Mesendoderm (in vitro differentiated cells): Measurements from ENCODE around the gene KSR2.

Experiments
- DNase-seq: peaks from one replicate; pipeline ENCODE4 v3.0.0; 2013
- H2AK5ac ChIP-seq: 2 replicates; pipeline ENCODE4 v1.6.1; 2013; ENCODE audit warnings: low read length, inconsistent platforms
- H2BK120ac ChIP-seq: 2 replicates; pipeline ENCODE4 v1.6.1; 2013; ENCODE audit warnings: low read depth, mild to moderate bottlenecking, low read length, moderate library complexity, mixed read lengths
- H2BK15ac ChIP-seq: replicated peaks from 2 replicates; pipeline ENCODE4 v1.6.1; 2013; ENCODE audit warnings: low read depth, mild to moderate bottlenecking, moderate library complexity
- H2BK5ac ChIP-seq: 2 replicates; pipeline ENCODE4 v1.6.1; 2013; ENCODE audit warnings: low read length, inconsistent platforms
- H3K18ac ChIP-seq: 2 replicates; pipeline ENCODE4 v1.6.1; 2013; ENCODE audit warnings: mild to moderate bottlenecking, low read length, mixed read lengths
- H3K23ac ChIP-seq: one replicate; pipeline ENCODE4 v1.6.1; 2013; ENCODE audit warnings: low read length
- H3K27ac ChIP-seq: 2 replicates; pipeline ENCODE4 v1.5.1; 2013; ENCODE audit warnings: low read depth, mild to moderate bottlenecking, inconsistent platforms, low read length, moderate library complexity
- H3K27me3 ChIP-seq: 2 replicates; pipeline ENCODE4 v1.6.1; 2013; ENCODE audit warnings: low read length, control low read depth, mild to moderate bottlenecking, inconsistent platforms; ENCODE audit not compliant: insufficient read depth, poor library complexity
- H3K36me3 ChIP-seq: 2 replicates; pipeline ENCODE4 v1.6.1; 2013; ENCODE audit warnings: low read length, inconsistent platforms; ENCODE audit not compliant: control insufficient read depth, insufficient read depth
- H3K4ac ChIP-seq: one replicate; pipeline ENCODE4 v1.6.1; 2013; ENCODE audit warnings: low read depth, mild to moderate bottlenecking, low read length, moderate library complexity
- H3K4me1 ChIP-seq: 2 replicates; pipeline ENCODE4 v1.6.1; 2013; ENCODE audit warnings: low read depth, low read length, inconsistent platforms; ENCODE audit not compliant: control insufficient read depth
- H3K4me2 ChIP-seq: 2 replicates; pipeline ENCODE4 v1.6.1; 2013; ENCODE audit warnings: low read length
- H3K4me3 ChIP-seq: 2 replicates; pipeline ENCODE4 v1.5.1; 2013; ENCODE audit warnings: mild to moderate bottlenecking, low read length
- H3K56ac ChIP-seq: one replicate; pipeline ENCODE4 v1.6.1; 2013; ENCODE audit warnings: low read length
- H3K79me1 ChIP-seq: 2 replicates; pipeline ENCODE4 v1.6.1; 2013; ENCODE audit warnings: low read length, inconsistent platforms
- H3K79me2 ChIP-seq: 2 replicates; pipeline ENCODE4 v1.6.1; 2013; ENCODE audit warnings: mild to moderate bottlenecking, low read length; ENCODE audit not compliant: control insufficient read depth, insufficient read depth
- H3K9ac ChIP-seq: 2 replicates; pipeline ENCODE4 v1.6.1; 2013; ENCODE audit warnings: low read length, inconsistent platforms
- H4K5ac ChIP-seq: one replicate; pipeline ENCODE4 v1.6.1; 2013; ENCODE audit warnings: low read length
- H4K8ac ChIP-seq: one replicate; pipeline ENCODE4 v1.6.1; 2013; ENCODE audit warnings: low read depth, mild to moderate bottlenecking, control low read depth, low read length, moderate library complexity
- WGBS: extraction: QIAGEN DNeasy Blood & Tissue Kit; methylation state at CpG from one replicate; pipeline ENCODE4 v1.1.7; 2013; ENCODE audit warnings: low lambda C conversion rate, missing lambda C conversion rate; ENCODE audit not compliant: insufficient coverage; ENCODE audit errors: extremely low coverage; 5-methylcytosine and 5-hydroxymethylcytosine counted together

KSR2 gene

DNA sequence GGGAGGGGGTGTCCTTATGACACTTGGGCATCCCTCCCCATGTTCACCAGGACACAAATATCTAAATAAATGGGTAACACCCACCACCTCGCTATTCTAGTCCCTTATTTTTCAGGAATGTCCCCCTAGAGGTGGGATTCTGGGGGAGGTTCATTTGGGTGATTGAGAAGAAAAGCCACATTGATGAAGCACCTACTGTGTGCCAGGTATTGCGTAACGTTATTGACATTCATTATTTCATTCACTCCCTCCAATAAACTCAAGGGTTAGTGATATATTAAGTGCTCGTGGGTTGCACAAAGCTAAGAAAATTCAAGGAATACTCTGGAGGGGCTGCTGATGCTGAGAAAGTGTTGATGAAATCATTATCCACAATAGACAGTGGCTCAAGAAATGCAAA, 514.8 kb downstream of the KSR2 start:
- no peak overlapping the region for H3K27ac ChIP-seq
- no CpG with 5 or more reads among the region's 4 CpGs for WGBS
- no peak for DNase-seq
- H3K27me3 ChIP-seq: no peaks in the 10 kb centered on the region
- no peak overlapping the region for H3K4me2 ChIP-seq
- no peak overlapping the region for H3K18ac ChIP-seq
- H3K23ac ChIP-seq: no peak overlapping the region
- H3K79me1 ChIP-seq: no peaks in the 10 kb centered on the region
- H3K9ac ChIP-seq: no peak overlapping the region
- H3K4me1 ChIP-seq: no peaks in the 10 kb centered on the region
- H2BK120ac ChIP-seq: no peak overlapping the region
- no peak overlapping the region for H3K4me3 ChIP-seq
- H3K56ac ChIP-seq: no peak overlapping the region
- H4K5ac ChIP-seq: no peak overlapping the region
- H4K8ac ChIP-seq: no peak overlapping the region
- H3K4ac ChIP-seq: no peak overlapping the region
- no peak overlapping the region for H2BK5ac ChIP-seq
- H2BK15ac ChIP-seq: no peak overlapping the region
- no peak overlapping the region for H2AK5ac ChIP-seq
- H3K36me3 ChIP-seq: no peaks in the 10 kb centered on the region
- H3K79me2 ChIP-seq: no peaks in the 10 kb centered on the region

DNA sequence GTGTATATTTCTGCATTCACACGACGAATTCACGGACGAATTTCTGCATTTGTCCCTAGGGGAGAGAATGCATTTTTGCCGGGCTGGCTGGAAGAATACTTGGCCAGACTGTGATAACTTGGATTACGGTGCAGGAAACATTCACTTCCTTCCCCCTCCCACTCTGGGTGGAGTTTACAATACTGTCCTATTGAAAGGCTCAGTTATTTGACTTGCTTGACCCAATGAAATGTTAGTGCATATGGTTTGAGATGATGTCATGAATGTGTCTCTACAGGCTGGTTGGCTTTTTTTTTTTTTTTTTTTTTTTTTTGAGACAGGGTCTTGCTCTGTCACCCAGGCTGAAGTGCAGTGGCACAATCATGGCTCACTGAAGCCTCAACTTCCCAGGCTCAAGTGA, 516.7 kb downstream of the KSR2 start:
- no peaks in the 10 kb centered on the region for H3K79me2 ChIP-seq
- no peak overlapping the region for H2BK5ac ChIP-seq
- H3K4me3 ChIP-seq: no peak overlapping the region
- no peak overlapping the region for H3K4me2 ChIP-seq
- WGBS: no CpG with 5 or more reads among the region's 6 CpGs
- no peak overlapping the region for H3K23ac ChIP-seq
- DNase-seq: no peak
- H4K8ac ChIP-seq: no peak overlapping the region
- H3K56ac ChIP-seq: no peak overlapping the region
- no peak overlapping the region for H2BK120ac ChIP-seq
- no peaks in the 10 kb centered on the region for H3K79me1 ChIP-seq
- H3K4ac ChIP-seq: no peak overlapping the region
- no peaks in the 10 kb centered on the region for H3K4me1 ChIP-seq
- H3K18ac ChIP-seq: no peak overlapping the region
- H3K27ac ChIP-seq: no peak overlapping the region
- no peak overlapping the region for H4K5ac ChIP-seq
- H2AK5ac ChIP-seq: no peak overlapping the region
- H3K9ac ChIP-seq: no peak overlapping the region
- no peaks in the 10 kb centered on the region for H3K27me3 ChIP-seq
- no peak overlapping the region for H2BK15ac ChIP-seq
- no peaks in the 10 kb centered on the region for H3K36me3 ChIP-seq

DNA sequence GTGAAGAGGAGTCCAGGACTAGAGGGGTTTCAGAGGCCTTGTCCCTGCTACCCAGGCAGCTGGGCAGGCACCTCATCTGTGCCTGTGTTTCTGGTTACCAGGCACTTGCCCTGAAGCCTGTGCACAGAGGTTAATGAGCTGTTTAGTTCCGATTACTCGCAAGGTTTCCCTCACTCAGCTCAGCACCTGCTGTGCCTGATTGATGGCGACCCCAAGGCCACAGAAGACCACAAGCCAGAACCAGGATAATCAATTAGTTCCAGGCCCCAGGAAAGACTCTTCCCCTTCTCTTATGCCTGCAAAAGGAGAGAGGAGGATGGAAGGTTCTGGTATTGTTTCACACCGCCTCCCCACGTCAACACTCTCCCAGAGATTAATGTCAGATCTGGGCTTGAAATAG, 518.6 kb downstream of the KSR2 start:
- no peak overlapping the region for H4K5ac ChIP-seq
- no peak overlapping the region for H3K18ac ChIP-seq
- H3K4me1 ChIP-seq: no peaks in the 10 kb centered on the region
- no peak overlapping the region for H3K9ac ChIP-seq
- WGBS: no CpG with 5 or more reads among the region's 5 CpGs
- no peak overlapping the region for H2BK5ac ChIP-seq
- no peak overlapping the region for H3K4me3 ChIP-seq
- H3K4me2 ChIP-seq: no peak overlapping the region
- no peak overlapping the region for H2AK5ac ChIP-seq
- no peak overlapping the region for H2BK120ac ChIP-seq
- no peaks in the 10 kb centered on the region for H3K79me1 ChIP-seq
- no peak overlapping the region for H3K4ac ChIP-seq
- no peak overlapping the region for H3K23ac ChIP-seq
- no peak overlapping the region for H4K8ac ChIP-seq
- no peak overlapping the region for H3K27ac ChIP-seq
- no peaks in the 10 kb centered on the region for H3K27me3 ChIP-seq
- H3K56ac ChIP-seq: no peak overlapping the region
- DNase-seq: no peak
- no peak overlapping the region for H2BK15ac ChIP-seq
- H3K79me2 ChIP-seq: no peaks in the 10 kb centered on the region
- H3K36me3 ChIP-seq: no peaks in the 10 kb centered on the region

DNA sequence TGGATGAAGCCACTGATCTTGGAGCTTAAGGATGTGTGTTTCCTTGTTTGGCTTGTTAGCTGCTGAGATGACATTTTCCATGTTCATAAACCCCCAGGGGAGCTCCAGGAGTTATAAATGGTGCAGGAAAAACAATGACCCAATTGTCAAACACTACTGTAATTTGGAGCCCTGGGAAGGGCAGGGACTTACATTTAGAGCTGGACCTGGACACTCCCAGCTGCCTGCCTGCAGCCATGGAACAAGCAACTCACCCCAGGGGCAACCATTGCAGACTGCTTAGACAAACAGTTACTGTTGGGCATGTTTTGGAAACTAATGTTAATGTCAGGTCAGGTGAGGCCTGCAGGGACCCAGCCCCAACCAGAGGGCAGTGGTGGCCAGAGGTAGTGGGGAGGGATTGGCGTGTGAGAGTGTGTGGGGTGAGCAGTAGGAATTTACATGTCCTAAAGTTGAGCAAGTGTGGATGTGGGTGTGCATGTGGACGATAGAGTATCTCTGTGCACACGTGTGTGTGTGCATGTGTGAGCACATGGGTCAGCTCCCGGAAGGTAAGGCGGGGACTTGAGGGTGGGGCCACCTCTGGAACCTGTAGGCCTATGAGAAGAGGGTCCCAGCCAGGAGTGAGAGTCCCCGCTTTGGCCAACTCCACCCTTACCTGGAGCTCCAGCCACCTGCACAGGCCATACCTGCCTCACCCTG, 521.0 kb downstream of the KSR2 start:
- H3K79me1 ChIP-seq: no peaks in the 10 kb centered on the region
- H2BK120ac ChIP-seq: no peak overlapping the region
- no peaks in the 10 kb centered on the region for H3K4me1 ChIP-seq
- no peak overlapping the region for H3K4me2 ChIP-seq
- H2BK5ac ChIP-seq: no peak overlapping the region
- no peak overlapping the region for H3K18ac ChIP-seq
- H4K5ac ChIP-seq: no peak overlapping the region
- H3K23ac ChIP-seq: no peak overlapping the region
- no peaks in the 10 kb centered on the region for H3K36me3 ChIP-seq
- H3K56ac ChIP-seq: no peak overlapping the region
- no peaks in the 10 kb centered on the region for H3K27me3 ChIP-seq
- H2AK5ac ChIP-seq: no peak overlapping the region
- no peak overlapping the region for H3K27ac ChIP-seq
- H3K79me2 ChIP-seq: no peaks in the 10 kb centered on the region
- DNase-seq: no peak
- no peak overlapping the region for H3K4me3 ChIP-seq
- no peak overlapping the region for H2BK15ac ChIP-seq
- WGBS: no CpG with 5 or more reads among the region's 6 CpGs
- H4K8ac ChIP-seq: no peak overlapping the region
- no peak overlapping the region for H3K4ac ChIP-seq
- H3K9ac ChIP-seq: no peak overlapping the region

DNA sequence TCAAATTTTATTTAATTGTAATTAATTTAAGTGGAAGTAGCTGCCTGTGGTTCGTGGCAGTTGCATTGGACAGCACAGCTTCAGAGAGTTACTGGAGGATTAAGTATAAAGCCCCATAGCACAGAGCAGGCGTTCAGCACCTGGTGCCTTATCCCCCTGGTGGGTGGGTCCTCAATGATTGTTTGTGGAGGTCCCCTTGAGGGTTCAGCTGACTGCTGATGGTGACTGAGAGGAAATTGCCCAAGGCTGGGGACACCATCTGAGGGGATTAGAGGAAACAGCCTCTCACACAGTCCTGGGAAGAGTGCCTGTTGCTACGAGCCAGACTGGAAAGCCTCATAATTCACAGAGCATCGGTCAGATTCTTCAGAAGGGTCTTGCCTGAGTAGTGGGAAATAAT, 524.0 kb downstream of the KSR2 start:
- Histone ChIP-seq H2BK15ac (no peak overlapping the region), H3K18ac (no peak overlapping the region), H3K4me1 (no peaks in the 10 kb centered on the region), H2AK5ac (no peak overlapping the region), H2BK5ac (no peak overlapping the region), H3K27ac (no peak overlapping the region), H3K36me3 (no peaks in the 10 kb centered on the region), H2BK120ac (no peak overlapping the region), H3K79me1 (no peaks in the 10 kb centered on the region), H3K9ac (no peak overlapping the region), H3K56ac (no peak overlapping the region), H3K4me3 (no peak overlapping the region), H3K23ac (no peak overlapping the region), H3K4me2 (no peak overlapping the region), H3K79me2 (no peaks in the 10 kb centered on the region), H4K8ac (no peak overlapping the region), H3K27me3 (no peaks in the 10 kb centered on the region), H3K4ac (no peak overlapping the region), H4K5ac (no peak overlapping the region)
- no peak for DNase-seq
- WGBS: no CpG with 5 or more reads among the region's 4 CpGs

DNA sequence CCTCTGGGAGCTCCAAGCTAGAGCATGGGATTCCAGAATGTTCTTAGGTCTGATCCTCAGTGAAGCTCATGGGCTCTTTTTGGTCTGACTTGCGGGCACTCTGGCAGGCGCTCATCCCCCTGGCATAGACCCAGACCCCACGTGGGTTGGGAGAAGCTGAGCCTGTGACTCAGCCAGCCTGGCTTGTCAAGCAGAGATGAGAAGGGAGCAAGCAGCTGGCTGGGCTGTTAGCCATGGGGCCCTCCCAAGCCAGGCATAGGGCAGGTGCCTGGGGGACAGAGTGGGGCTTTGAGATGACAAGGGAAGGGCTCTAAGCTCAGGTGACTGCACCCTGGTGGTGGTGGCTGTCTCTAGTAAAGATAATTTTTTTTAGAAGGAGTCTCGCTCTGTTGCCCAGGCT, 527.0 kb downstream of the KSR2 start:
- Histone ChIP-seq H3K4me1 (no peaks in the 10 kb centered on the region), H4K8ac (no peak overlapping the region), H3K56ac (no peak overlapping the region), H3K4me3 (no peak overlapping the region), H3K4ac (no peak overlapping the region), H3K18ac (no peak overlapping the region), H3K36me3 (no peaks in the 10 kb centered on the region), H2BK120ac (no peak overlapping the region), H3K9ac (no peak overlapping the region), H2AK5ac (no peak overlapping the region), H2BK15ac (no peak overlapping the region), H3K23ac (no peak overlapping the region), H3K27me3 (no peaks in the 10 kb centered on the region), H3K27ac (no peak overlapping the region), H2BK5ac (no peak overlapping the region), H3K79me1 (no peaks in the 10 kb centered on the region), H3K79me2 (no peaks in the 10 kb centered on the region), H4K5ac (no peak overlapping the region), H3K4me2 (no peak overlapping the region)
- no CpG with 5 or more reads among the region's 4 CpGs for WGBS
- DNase-seq: peak; percentile 11
